ENCODE data around the gene IPO4. TPM values are rescaled to one million over a fixed set of nuclear protein-coding genes. Genes with fewer than 3 reads are reported as not detected.

Gene IPO4
- total RNA-seq, 1 experiment from 2014 or later = 48.9 TPM

DNA sequence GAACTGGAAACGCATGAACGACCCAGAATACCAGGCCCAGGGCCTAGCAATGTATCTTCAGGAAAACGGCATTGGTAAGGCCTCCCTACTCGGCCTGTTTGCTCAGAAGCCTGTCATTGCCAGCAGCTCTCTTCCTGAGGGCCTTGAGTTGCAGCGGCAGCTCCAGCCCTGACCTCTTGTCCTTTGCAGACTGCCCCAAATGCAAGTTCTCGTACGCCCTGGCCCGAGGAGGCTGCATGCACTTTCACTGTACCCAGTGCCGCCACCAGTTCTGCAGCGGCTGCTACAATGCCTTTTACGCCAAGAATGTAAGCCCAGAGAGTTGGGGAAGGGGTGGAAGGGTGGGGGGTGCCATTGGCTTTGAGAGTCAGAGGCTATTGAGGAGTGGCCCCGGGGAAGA lies 31.3 kb downstream of the IPO4 start:
- H3K36me3 ChIP-seq (ENCODE audit: insufficient read depth, low read length) = peaks cover 40% of the 10 kb centered on the region
- no peak overlapping the region for H2AFZ ChIP-seq (ENCODE audit: low read length)
- H4K20me1 ChIP-seq (ENCODE audit: insufficient read depth, low read depth, low read length) = no peaks in the 10 kb centered on the region
- H3K9me2 ChIP-seq (replicated peaks; ENCODE audit: insufficient read depth, low read length) = no peaks in the 10 kb centered on the region
- H3K79me2 ChIP-seq (ENCODE audit: low read length) = peaks cover 12% of the 10 kb centered on the region
- H3K27me3 ChIP-seq (ENCODE audit: low read length) = no peaks in the 10 kb centered on the region
- no peak overlapping the region for H3K27ac ChIP-seq (ENCODE audit: low read length)
- H3K9ac ChIP-seq (ENCODE audit: low read length) = no peak overlapping the region
- no peak overlapping the region for H3K4me2 ChIP-seq (ENCODE audit: low read depth, low read length, poor library complexity, severe bottlenecking)
- H3K4me3 ChIP-seq (ENCODE audit: low read length) = no peak overlapping the region
- no peak for DNase-seq
- peaks cover 20% of the 10 kb centered on the region for H3K4me1 ChIP-seq (ENCODE audit: low read length)
- no peaks in the 10 kb centered on the region for H3K9me3 ChIP-seq (ENCODE audit: low read length)

DNA sequence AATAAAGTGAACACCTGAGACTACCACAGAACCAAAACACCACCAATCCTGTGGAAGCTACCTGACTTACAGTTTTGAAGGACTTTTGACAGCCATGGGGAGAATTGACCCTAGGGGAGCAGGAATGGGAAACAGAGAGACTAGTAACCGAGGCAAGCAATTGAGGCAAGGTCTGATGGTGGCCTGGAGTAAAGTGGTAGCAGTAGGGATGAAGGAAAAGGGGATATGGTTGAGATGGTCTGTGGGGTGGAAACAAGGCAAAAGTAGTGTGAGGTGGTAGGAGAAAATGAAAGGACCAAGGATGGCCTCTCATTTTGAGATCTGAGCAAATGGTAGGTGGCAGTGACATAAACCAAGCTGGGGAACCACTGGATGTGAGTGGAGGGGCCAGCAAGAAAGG lies 31.8 kb downstream of the IPO4 start:
- H3K27me3 ChIP-seq (ENCODE audit: low read length) = no peaks in the 10 kb centered on the region
- H3K9ac ChIP-seq (ENCODE audit: low read length) = no peak overlapping the region
- H4K20me1 ChIP-seq (ENCODE audit: insufficient read depth, low read depth, low read length) = no peaks in the 10 kb centered on the region
- H3K9me3 ChIP-seq (ENCODE audit: low read length) = no peaks in the 10 kb centered on the region
- H3K4me2 ChIP-seq (ENCODE audit: low read depth, low read length, poor library complexity, severe bottlenecking) = no peak overlapping the region
- peaks cover 15% of the 10 kb centered on the region for H3K4me1 ChIP-seq (ENCODE audit: low read length)
- no peak overlapping the region for H3K4me3 ChIP-seq (ENCODE audit: low read length)
- H3K27ac ChIP-seq (ENCODE audit: low read length) = no peak overlapping the region
- H3K79me2 ChIP-seq (ENCODE audit: low read length) = peaks cover 7% of the 10 kb centered on the region
- H3K36me3 ChIP-seq (ENCODE audit: insufficient read depth, low read length) = peaks cover 39% of the 10 kb centered on the region
- no peaks in the 10 kb centered on the region for H3K9me2 ChIP-seq (replicated peaks; ENCODE audit: insufficient read depth, low read length)
- no peak overlapping the region for H2AFZ ChIP-seq (ENCODE audit: low read length)
- DNase-seq = no peak

DNA sequence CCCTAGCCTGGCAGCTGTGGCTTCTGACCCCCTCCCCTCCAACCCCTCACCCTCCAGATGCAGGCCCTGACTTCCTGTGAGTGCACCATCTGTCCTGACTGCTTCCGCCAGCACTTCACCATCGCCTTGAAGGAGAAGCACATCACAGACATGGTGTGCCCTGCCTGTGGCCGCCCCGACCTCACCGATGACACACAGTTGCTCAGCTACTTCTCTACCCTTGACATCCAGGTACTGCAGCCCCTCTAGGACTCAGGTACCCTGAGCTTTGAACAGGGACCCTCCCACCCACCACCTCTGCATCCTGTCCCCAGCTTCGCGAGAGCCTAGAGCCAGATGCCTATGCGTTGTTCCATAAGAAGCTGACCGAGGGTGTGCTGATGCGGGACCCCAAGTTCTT lies 33.5 kb downstream of the IPO4 start:
- no peaks in the 10 kb centered on the region for H4K20me1 ChIP-seq (ENCODE audit: insufficient read depth, low read depth, low read length)
- H3K4me1 ChIP-seq (ENCODE audit: low read length) = no peaks in the 10 kb centered on the region
- H2AFZ ChIP-seq (ENCODE audit: low read length) = no peak overlapping the region
- no peaks in the 10 kb centered on the region for H3K9me3 ChIP-seq (ENCODE audit: low read length)
- H3K36me3 ChIP-seq (ENCODE audit: insufficient read depth, low read length) = peaks cover 52% of the 10 kb centered on the region
- H3K79me2 ChIP-seq (ENCODE audit: low read length) = peaks cover 10% of the 10 kb centered on the region
- H3K4me2 ChIP-seq (ENCODE audit: low read depth, low read length, poor library complexity, severe bottlenecking) = no peak overlapping the region
- DNase-seq = no peak
- H3K27ac ChIP-seq (ENCODE audit: low read length) = no peak overlapping the region
- H3K4me3 ChIP-seq (ENCODE audit: low read length) = no peak overlapping the region
- no peak overlapping the region for H3K9ac ChIP-seq (ENCODE audit: low read length)
- H3K27me3 ChIP-seq (ENCODE audit: low read length) = no peaks in the 10 kb centered on the region
- no peaks in the 10 kb centered on the region for H3K9me2 ChIP-seq (replicated peaks; ENCODE audit: insufficient read depth, low read length)

DNA sequence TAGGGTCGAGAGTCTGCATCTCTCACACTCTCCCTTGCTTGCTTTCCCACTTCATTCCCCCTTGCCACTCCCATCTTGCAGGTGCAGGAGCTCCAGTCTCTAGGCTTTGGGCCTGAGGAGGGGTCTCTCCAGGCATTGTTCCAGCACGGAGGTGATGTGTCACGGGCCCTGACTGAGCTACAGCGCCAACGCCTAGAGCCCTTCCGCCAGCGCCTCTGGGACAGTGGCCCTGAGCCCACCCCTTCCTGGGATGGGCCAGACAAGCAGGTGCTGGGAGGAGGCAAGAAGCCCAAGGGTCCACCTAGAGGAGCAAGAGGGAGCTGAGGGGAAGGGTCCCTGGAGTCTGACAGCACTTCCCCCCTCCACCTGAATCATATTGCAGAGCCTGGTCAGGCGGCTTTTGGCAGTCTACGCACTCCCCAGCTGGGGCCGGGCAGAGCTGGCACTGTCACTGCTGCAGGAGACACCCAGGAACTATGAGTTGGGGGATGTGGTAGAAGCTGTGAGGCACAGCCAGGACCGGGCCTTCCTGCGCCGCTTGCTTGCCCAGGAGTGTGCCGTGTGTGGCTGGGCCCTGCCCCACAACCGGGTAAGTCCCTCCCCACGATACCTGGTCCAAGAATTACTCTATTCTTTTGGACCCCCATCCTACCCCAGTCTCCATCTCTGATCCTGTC lies 37.1 kb downstream of the IPO4 start:
- Histone ChIP-seq H3K9me2 (replicated peaks; ENCODE audit: insufficient read depth, low read length) (no peaks in the 10 kb centered on the region), H3K79me2 (ENCODE audit: low read length) (peaks cover 38% of the 10 kb centered on the region), H2AFZ (ENCODE audit: low read length) (no peak overlapping the region), H3K4me3 (ENCODE audit: low read length) (no peak overlapping the region), H3K4me1 (ENCODE audit: low read length) (peaks cover 14% of the 10 kb centered on the region), H3K36me3 (ENCODE audit: insufficient read depth, low read length) (peaks cover 48% of the 10 kb centered on the region), H3K9me3 (ENCODE audit: low read length) (no peaks in the 10 kb centered on the region), H4K20me1 (ENCODE audit: insufficient read depth, low read depth, low read length) (peaks cover 12% of the 10 kb centered on the region), H3K27me3 (ENCODE audit: low read length) (no peaks in the 10 kb centered on the region), H3K27ac (ENCODE audit: low read length) (no peak overlapping the region), H3K9ac (ENCODE audit: low read length) (no peak overlapping the region), H3K4me2 (ENCODE audit: low read depth, low read length, poor library complexity, severe bottlenecking) (no peak overlapping the region)
- DNase-seq = no peak

DNA sequence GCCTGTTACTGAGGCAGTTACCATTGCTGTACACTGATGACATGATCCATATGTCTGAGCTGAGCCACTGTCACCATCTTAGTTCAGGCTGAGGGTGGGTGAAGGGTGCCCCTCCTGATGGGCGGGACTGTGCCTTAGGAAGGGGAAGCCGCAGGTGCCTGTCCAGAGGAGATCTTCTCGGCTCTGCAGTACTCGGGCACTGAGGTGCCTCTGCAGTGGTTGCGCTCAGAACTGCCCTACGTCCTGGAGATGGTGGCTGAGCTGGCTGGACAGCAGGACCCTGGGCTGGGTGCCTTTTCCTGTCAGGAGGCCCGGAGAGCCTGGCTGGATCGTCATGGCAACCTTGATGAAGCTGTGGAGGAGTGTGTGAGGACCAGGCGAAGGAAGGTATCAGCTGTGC lies 37.6 kb downstream of the IPO4 start:
- DNase-seq = no peak
- Histone ChIP-seq H3K4me2 (ENCODE audit: low read depth, low read length, poor library complexity, severe bottlenecking) (no peak overlapping the region), H3K79me2 (ENCODE audit: low read length) (peaks cover 42% of the 10 kb centered on the region)

DNA sequence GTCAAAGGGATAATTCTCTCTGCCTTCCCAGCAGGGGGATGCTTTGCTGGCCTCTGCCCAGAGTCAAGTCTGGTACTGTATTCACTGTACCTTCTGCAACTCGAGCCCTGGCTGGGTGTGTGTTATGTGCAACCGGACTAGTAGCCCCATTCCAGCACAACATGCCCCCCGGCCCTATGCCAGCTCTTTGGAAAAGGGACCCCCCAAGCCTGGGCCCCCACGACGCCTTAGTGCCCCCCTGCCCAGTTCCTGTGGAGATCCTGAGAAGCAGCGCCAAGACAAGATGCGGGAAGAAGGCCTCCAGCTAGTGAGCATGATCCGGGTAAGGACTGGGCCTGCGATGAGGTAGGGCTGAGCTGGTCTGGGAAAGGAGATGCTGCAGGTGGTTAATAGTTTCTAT lies 38.0 kb downstream of the IPO4 start:
- no peak overlapping the region for H3K4me3 ChIP-seq (ENCODE audit: low read length)
- H3K79me2 ChIP-seq (ENCODE audit: low read length) = peaks cover 46% of the 10 kb centered on the region
- peaks cover 17% of the 10 kb centered on the region for H3K4me1 ChIP-seq (ENCODE audit: low read length)
- peak; percentile 35 for DNase-seq
- H2AFZ ChIP-seq (ENCODE audit: low read length) = no peak overlapping the region
- H3K4me2 ChIP-seq (ENCODE audit: low read depth, low read length, poor library complexity, severe bottlenecking) = no peak overlapping the region
- peaks cover 43% of the 10 kb centered on the region for H3K36me3 ChIP-seq (ENCODE audit: insufficient read depth, low read length)
- H3K27me3 ChIP-seq (ENCODE audit: low read length) = no peaks in the 10 kb centered on the region
- H3K27ac ChIP-seq (ENCODE audit: low read length) = no peak overlapping the region
- no peak overlapping the region for H3K9ac ChIP-seq (ENCODE audit: low read length)
- no peaks in the 10 kb centered on the region for H3K9me3 ChIP-seq (ENCODE audit: low read length)
- H4K20me1 ChIP-seq (ENCODE audit: insufficient read depth, low read depth, low read length) = peaks cover 12% of the 10 kb centered on the region
- no peaks in the 10 kb centered on the region for H3K9me2 ChIP-seq (replicated peaks; ENCODE audit: insufficient read depth, low read length)

More for the DNA sequence above, 37.6 kb downstream of the IPO4 start:
- Histone ChIP-seq H3K27ac (ENCODE audit: low read length) (no peak overlapping the region), H3K4me3 (ENCODE audit: low read length) (no peak overlapping the region), H4K20me1 (ENCODE audit: insufficient read depth, low read depth, low read length) (peaks cover 12% of the 10 kb centered on the region), H3K9ac (ENCODE audit: low read length) (no peak overlapping the region), H3K9me3 (ENCODE audit: low read length) (no peaks in the 10 kb centered on the region), H3K4me1 (ENCODE audit: low read length) (peaks cover 14% of the 10 kb centered on the region), H3K36me3 (ENCODE audit: insufficient read depth, low read length) (peaks cover 48% of the 10 kb centered on the region), H2AFZ (ENCODE audit: low read length) (no peak overlapping the region), H3K27me3 (ENCODE audit: low read length) (no peaks in the 10 kb centered on the region), H3K9me2 (replicated peaks; ENCODE audit: insufficient read depth, low read length) (no peaks in the 10 kb centered on the region)

DNA sequence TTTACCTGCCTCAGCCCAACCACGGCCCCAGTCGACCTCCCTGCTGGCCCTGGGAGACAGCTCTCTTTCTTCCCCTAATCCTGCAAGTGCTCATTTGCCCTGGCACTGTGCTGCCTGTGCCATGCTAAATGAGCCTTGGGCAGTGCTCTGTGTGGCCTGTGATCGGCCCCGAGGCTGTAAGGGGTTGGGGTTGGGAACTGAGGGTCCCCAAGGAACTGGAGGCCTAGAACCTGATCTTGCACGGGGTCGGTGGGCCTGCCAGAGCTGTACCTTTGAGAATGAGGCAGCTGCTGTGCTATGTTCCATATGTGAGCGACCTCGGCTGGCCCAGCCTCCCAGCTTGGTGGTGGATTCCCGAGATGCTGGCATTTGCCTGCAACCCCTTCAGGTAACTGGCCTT lies 38.6 kb downstream of the IPO4 start:
- no peaks in the 10 kb centered on the region for H3K9me2 ChIP-seq (replicated peaks; ENCODE audit: insufficient read depth, low read length)
- no peaks in the 10 kb centered on the region for H3K9me3 ChIP-seq (ENCODE audit: low read length)
- no peak overlapping the region for H3K4me3 ChIP-seq (ENCODE audit: low read length)
- no peaks in the 10 kb centered on the region for H3K27me3 ChIP-seq (ENCODE audit: low read length)
- H2AFZ ChIP-seq (ENCODE audit: low read length) = no peak overlapping the region
- peaks cover 51% of the 10 kb centered on the region for H3K79me2 ChIP-seq (ENCODE audit: low read length)
- no peak for DNase-seq
- no peak overlapping the region for H3K9ac ChIP-seq (ENCODE audit: low read length)
- H4K20me1 ChIP-seq (ENCODE audit: insufficient read depth, low read depth, low read length) = peaks cover 12% of the 10 kb centered on the region
- peaks cover 22% of the 10 kb centered on the region for H3K4me1 ChIP-seq (ENCODE audit: low read length)
- no peak overlapping the region for H3K27ac ChIP-seq (ENCODE audit: low read length)
- H3K36me3 ChIP-seq (ENCODE audit: insufficient read depth, low read length) = peaks cover 38% of the 10 kb centered on the region
- H3K4me2 ChIP-seq (ENCODE audit: low read depth, low read length, poor library complexity, severe bottlenecking) = no peak overlapping the region

DNA sequence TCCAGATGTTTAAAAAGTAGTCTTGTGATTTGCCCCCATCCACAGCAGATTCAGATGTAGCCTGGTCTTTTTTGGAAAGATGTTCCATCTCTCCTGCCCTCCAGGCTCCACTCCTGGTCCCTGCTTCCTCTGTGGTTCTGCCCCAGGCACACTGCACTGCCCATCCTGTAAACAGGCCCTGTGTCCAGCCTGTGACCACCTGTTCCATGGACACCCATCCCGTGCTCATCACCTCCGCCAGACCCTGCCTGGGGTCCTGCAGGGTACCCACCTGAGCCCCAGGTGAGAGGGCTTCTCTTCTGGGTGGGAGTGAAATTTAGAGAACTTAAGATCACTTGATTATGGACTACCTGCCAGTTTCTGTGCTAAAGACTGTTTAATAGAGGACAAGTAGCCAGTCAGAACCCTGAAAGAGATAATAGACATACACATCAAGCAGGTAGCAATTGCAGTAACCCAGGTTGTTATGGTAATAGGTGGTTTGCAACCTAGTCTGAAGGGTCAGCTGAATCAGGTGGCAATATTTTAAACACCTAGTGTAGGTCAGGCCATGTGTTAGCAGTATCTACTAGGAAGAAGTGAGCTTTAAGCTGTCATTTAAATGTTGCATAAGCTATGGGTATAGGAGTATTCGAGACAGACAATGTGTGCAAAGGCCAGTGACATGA lies 39.2 kb downstream of the IPO4 start:
- H3K9me2 ChIP-seq (replicated peaks; ENCODE audit: insufficient read depth, low read length) = no peaks in the 10 kb centered on the region
- H3K27ac ChIP-seq (ENCODE audit: low read length) = no peak overlapping the region
- peaks cover 58% of the 10 kb centered on the region for H3K79me2 ChIP-seq (ENCODE audit: low read length)
- H3K27me3 ChIP-seq (ENCODE audit: low read length) = no peaks in the 10 kb centered on the region
- peaks cover 12% of the 10 kb centered on the region for H4K20me1 ChIP-seq (ENCODE audit: insufficient read depth, low read depth, low read length)
- no peak for DNase-seq
- no peak overlapping the region for H3K4me2 ChIP-seq (ENCODE audit: low read depth, low read length, poor library complexity, severe bottlenecking)
- peaks cover 38% of the 10 kb centered on the region for H3K36me3 ChIP-seq (ENCODE audit: insufficient read depth, low read length)
- peaks cover 29% of the 10 kb centered on the region for H3K4me1 ChIP-seq (ENCODE audit: low read length)
- no peak overlapping the region for H3K4me3 ChIP-seq (ENCODE audit: low read length)
- H2AFZ ChIP-seq (ENCODE audit: low read length) = no peak overlapping the region
- H3K9me3 ChIP-seq (ENCODE audit: low read length) = no peaks in the 10 kb centered on the region
- 0 out of 2 replicates have a peak overlapping the region, but pooled peaks have one; percentile 11 for H3K9ac ChIP-seq (ENCODE audit: low read length)
